Upper lobe of left lung (tissue), 4 donors: ENCODE data around the gene CHST11.

Source experiments
- EP300 ChIP-seq, 4 donors: sonication (generic); formaldehyde crosslinking; IDR thresholded peaks; one replicate each; pipeline ENCODE4 v1.5.1; 2017; ENCODE audit warnings: antibody characterized with exemption in 4 of 4, control low read depth in 2 of 4
- POLR2A ChIP-seq, 4 donors: fragments of 450-650 bp; IDR thresholded peaks; one replicate each; pipeline ENCODE4 v1.5.1; 2016 to 2017; ENCODE audit warnings: antibody characterized with exemption in 4 of 4, mild to moderate bottlenecking in 2 of 4
- TF ChIP-seq, protein P1 (sequence below), 6 experiments: fragments of 450-650 bp in 4 of 6; fragments of 200-600 bp in 2 of 6; sonication (generic) in 2 of 6; IDR thresholded peaks; one replicate each; pipeline ENCODE4 v1.5.1; 2016 to 2019; ENCODE audit warnings: antibody characterized with exemption in 6 of 6

DNA sequence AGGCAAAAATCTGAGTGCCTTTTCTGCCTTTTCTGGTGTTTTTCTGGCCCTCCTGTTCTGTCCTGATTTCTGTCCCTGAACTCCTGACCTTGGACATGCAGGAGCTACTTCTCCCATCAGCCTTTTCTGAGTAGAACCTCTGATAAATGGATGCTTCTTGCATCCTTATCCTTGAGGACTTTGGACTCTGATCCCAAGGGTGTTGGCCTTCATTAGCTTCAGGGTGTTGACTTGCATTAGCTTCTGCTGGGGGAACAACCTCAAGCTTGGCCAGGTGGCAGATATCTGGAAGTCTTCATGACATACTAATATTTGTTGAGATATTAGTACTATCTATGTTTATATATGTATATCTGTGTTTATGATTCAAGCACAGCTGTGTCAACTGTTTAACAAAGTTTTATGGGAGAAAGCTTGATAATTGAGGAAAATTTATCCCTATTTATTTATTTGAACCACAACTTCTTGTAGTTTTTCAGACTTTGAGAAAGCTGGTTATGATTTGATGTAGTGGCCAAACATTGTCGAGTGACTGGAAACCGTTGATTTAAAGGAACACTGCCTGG, 124.3 kb downstream of the CHST11 start:
- TF ChIP-seq, protein P1, sequence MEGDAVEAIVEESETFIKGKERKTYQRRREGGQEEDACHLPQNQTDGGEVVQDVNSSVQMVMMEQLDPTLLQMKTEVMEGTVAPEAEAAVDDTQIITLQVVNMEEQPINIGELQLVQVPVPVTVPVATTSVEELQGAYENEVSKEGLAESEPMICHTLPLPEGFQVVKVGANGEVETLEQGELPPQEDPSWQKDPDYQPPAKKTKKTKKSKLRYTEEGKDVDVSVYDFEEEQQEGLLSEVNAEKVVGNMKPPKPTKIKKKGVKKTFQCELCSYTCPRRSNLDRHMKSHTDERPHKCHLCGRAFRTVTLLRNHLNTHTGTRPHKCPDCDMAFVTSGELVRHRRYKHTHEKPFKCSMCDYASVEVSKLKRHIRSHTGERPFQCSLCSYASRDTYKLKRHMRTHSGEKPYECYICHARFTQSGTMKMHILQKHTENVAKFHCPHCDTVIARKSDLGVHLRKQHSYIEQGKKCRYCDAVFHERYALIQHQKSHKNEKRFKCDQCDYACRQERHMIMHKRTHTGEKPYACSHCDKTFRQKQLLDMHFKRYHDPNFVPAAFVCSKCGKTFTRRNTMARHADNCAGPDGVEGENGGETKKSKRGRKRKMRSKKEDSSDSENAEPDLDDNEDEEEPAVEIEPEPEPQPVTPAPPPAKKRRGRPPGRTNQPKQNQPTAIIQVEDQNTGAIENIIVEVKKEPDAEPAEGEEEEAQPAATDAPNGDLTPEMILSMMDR (IDR thresholded peaks at IDR 0.05): no peak
- TF ChIP-seq EP300 (IDR thresholded peaks at IDR 0.05) (no peak), POLR2A (IDR thresholded peaks at IDR 0.05) (no peak)
